NB4 (cell line): ENCODE results near the gene BNIP3.

ENCODE experiments used
- CTCF ChIP-seq: IDR thresholded peaks from one replicate; pipeline ENCODE4 v1.5.1; 2012; ENCODE audit warnings: low read depth, low read length
- MAX ChIP-seq: IDR thresholded peaks from 2 replicates; pipeline ENCODE4 v1.6.1; 2011; ENCODE audit warnings: low read depth, low read length
- MYC ChIP-seq: IDR thresholded peaks from 2 replicates; pipeline ENCODE4 v1.6.1; 2011; ENCODE audit warnings: low read depth, low read length
- POLR2A ChIP-seq: IDR thresholded peaks from 2 replicates; pipeline ENCODE4 v1.6.1; 2011; ENCODE audit warnings: mild to moderate bottlenecking; ENCODE audit not compliant: insufficient read length; ENCODE audit errors: extremely low read depth

- TF ChIP-seq CTCF (peak; percentile 79), MAX (peak; percentile 48; the same call in 1 of the 2 replicates), POLR2A (no peak), MYC (0 out of 2 replicates have a peak, but pooled peaks have one; percentile 42)
Observed at GRCh38 chr10:132023092-132023811, 41.5 kb upstream of the BNIP3 start.
